Mesothelial cell of epicardium (in vitro differentiated cells): ENCODE data around the gene TROAP. TPM values are rescaled to one million over a fixed set of nuclear protein-coding genes. Genes with fewer than 3 reads are reported as not detected.
"Not testable (repeated sequence)": the region's sequence is repeated elsewhere in the genome, so short reads cannot be mapped to it uniquely, and the experiment has no call there.

Experiments used
- DNase-seq, 2 experiments: peaks; one replicate each; pipeline ENCODE4 v3.0.0; 2021; ENCODE audit warnings: low spot score in 2 of 2; ENCODE audit not compliant: unreplicated experiment in 2 of 2
- H3K27ac Mint-ChIP-seq: 2 replicates; pipeline ENCODE4 v1.8.0; 2021; ENCODE audit warnings: mixed read lengths
- H3K27me3 Mint-ChIP-seq: 2 replicates; pipeline ENCODE4 v1.8.0; 2021; ENCODE audit warnings: low read depth, mixed read lengths
- H3K36me3 Mint-ChIP-seq: 2 replicates; pipeline ENCODE4 v1.8.0; 2021; ENCODE audit warnings: mixed read lengths
- H3K4me1 Mint-ChIP-seq: 2 replicates; pipeline ENCODE4 v1.8.0; 2021; ENCODE audit warnings: mixed read lengths
- H3K4me3 Mint-ChIP-seq: 2 replicates; pipeline ENCODE4 v1.8.0; 2021; ENCODE audit warnings: mild to moderate bottlenecking, moderate library complexity, mixed read lengths
- H3K9me3 Mint-ChIP-seq: 2 replicates; pipeline ENCODE4 v1.8.0; 2021; ENCODE audit warnings: mixed read lengths
- CTCF ChIP-seq: fragments of 200-600 bp; sonication (generic); IDR thresholded peaks from one replicate; pipeline ENCODE4 v1.5.0; 2021; ENCODE audit warnings: antibody characterized with exemption; ENCODE audit not compliant: unreplicated experiment
- total RNA-seq: library from RNA; stranded (reverse); gene quantifications from 3 replicates; pipeline ENCODE4 v1.2.1, GENCODE V29; 2021

Gene TROAP
- total RNA-seq, 1 donor from 2014 or later = 30.8 TPM

DNA sequence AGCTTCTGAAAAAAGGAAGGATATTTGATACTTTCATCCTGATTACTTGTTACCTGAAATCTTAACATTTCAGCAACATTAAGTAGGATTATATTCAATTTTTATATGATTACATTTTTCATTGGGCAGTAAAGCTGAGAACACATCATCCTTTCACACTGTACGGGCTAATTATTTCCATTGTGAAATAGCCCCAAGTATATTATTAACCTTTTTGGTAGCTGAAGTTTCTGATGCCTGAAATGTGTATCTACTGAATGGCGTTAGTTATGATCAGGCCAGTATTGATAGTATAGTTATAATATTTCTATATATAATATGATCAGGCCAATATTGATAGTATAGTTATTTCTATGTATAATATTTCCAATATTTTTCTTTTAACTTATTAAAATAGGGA is 54.3 kb downstream of the TROAP start:
- peaks cover 2% of the 10 kb centered on the region for H3K36me3 Mint-ChIP-seq
- no peak for TF ChIP-seq CTCF
- no peak for DNase-seq
- H3K9me3 Mint-ChIP-seq = no peaks in the 10 kb centered on the region
- peaks cover 22% of the 10 kb centered on the region for H3K4me1 Mint-ChIP-seq
- H3K4me3 Mint-ChIP-seq = no peak overlapping the region
- no peak overlapping the region for H3K27ac Mint-ChIP-seq
- H3K27me3 Mint-ChIP-seq = no peaks in the 10 kb centered on the region

GRCh38 chr12:49380184-49380583 is 57.1 kb downstream of the TROAP start:
- peaks cover 21% of the 10 kb centered on the region for H3K4me1 Mint-ChIP-seq
- H3K27me3 Mint-ChIP-seq, H3K36me3 Mint-ChIP-seq, H3K4me3 Mint-ChIP-seq, H3K9me3 Mint-ChIP-seq, H3K27ac Mint-ChIP-seq, DNase-seq: not testable (repeated sequence)

Other genes with a start within 250 kb of the TROAP start
- gene DHH, start 228.5 kb upstream of the TROAP start, total RNA-seq = 0.38 to 0.63 TPM (median 0.49 TPM) in 3 replicates
- 142 to 160 TPM (median 149 TPM) in 3 replicates for gene LMBR1L, start 212.4 kb upstream of the TROAP start, total RNA-seq
- gene TUBA1B, start 191.9 kb upstream of the TROAP start, total RNA-seq = 745 to 765 TPM (median 754 TPM) in 3 replicates
- gene TUBA1A, start 134.2 kb upstream of the TROAP start, total RNA-seq = 343 to 347 TPM (median 343 TPM) in 3 replicates
- gene TUBA1C, start 58.2 kb upstream of the TROAP start, total RNA-seq = 120 to 123 TPM (median 122 TPM) in 3 replicates
- gene PRPH, start 28.1 kb upstream of the TROAP start, total RNA-seq = 0.38 TPM in 1 of 3 replicates, not detected in the others
- gene C1QL4, start 13.9 kb downstream of the TROAP start, total RNA-seq = 0.20 TPM in 2 of 3 replicates, not detected in the other
- gene DNAJC22, start 23.6 kb downstream of the TROAP start, total RNA-seq = 13.2 to 15.3 TPM (median 14.4 TPM) in 3 replicates
- 68.3 to 71.2 TPM (median 69.0 TPM) in 3 replicates for gene SPATS2, start 44.2 kb downstream of the TROAP start, total RNA-seq
- gene KCNH3, start 215.8 kb downstream of the TROAP start, total RNA-seq = 1.8 to 2.5 TPM (median 2.3 TPM) in 3 replicates
- 65.6 to 72.4 TPM (median 68.1 TPM) in 3 replicates for gene MCRS1, start 244.9 kb downstream of the TROAP start, total RNA-seq